Ureter (tissue), 1 donor: ENCODE measurements around the gene CAMTA1. TPM values are rescaled to one million over a fixed set of nuclear protein-coding genes. Genes with fewer than 3 reads are reported as not detected.

Experiments used
- DNase-seq: peaks from one replicate; pipeline ENCODE4 v3.0.0-alpha.2; 2020; ENCODE audit warnings: low spot score
- total RNA-seq: library from RNA; stranded (reverse); gene quantifications from one replicate; pipeline ENCODE4 v1.2.4, GENCODE V29; 2023
- donor health status: DM: yes; HTN: yes; CAD: no.

Gene CAMTA1
- total RNA-seq, 1 donor from 2014 or later: 88.1 TPM

DNA sequence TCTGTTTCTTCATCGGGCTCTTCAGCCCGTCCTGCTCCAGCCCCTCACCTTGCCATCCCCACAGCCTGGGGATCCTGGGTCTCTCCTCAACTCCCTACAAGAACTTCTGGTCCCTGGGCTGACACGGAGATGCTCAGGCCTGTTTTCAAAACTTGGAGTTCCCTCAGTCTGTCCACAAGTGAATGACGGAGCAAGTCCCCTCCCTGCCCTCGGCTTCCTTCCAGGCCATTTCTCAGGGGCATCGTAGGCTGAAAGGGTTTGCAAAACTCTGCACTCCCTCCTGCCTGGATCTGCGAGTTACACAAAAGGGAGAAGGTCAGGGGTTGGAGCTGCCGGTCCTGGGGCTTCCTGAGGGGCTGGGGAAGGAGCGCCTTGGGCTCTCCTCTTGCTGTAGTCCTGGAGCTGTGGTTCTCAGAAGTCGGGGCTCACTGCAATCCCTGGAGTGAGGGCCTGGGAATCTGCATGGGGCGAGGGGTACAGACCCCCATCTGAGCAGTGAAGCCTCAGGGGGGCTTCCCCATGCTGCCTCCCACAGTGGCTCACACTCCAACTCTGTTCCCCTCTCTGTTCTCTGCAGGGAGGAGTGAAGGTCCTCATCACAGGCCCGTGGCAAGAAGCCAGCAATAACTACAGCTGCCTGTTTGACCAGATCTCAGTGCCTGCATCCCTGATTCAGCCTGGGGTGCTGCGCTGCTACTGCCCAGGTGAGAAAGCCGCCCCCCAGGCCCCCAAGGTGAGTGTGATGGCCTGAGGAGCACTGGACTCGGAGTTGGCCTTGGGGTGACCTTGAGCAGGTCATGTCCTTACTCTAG is 885.3 kb downstream of the CAMTA1 start:
- DNase-seq: no peak

DNA sequence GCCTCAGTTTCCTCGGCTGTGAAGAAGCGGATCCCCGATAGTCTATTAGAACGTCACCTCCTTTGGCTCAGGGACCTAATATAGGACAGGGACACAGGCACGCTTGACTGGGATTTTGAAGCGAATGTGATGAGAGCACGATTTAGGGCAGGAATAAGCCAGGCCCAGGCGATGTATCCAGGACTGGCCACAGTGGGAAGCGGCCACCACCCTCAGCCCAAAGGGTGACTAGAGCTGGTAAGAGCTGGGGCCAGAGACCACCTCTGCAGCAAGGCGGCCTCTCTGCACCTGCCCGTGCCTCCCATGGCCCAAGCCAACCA is 885.9 kb downstream of the CAMTA1 start:
- no peak for DNase-seq

DNA sequence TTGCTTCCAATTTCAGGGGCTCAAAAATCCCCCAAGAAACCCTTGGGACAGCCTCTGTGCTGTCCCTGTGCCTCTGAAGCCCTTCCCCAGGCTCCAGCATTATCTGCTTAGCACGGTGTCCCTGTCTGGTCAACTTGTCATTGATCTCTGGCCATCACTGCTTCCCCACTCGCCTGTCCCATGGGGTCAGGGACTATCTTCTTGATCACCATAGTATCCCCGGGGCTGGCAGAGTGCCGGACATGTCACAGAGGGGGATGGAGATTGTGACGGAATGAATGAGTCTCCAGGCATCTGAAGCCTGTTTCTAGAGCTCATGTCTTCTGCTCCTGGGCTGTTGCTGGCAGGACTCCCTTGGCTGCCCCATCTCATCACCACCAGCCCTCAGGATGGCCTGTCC is 886.4 kb downstream of the CAMTA1 start:
- no peak for DNase-seq

- DNase-seq: no peak
Observed at GRCh38 chr1:7672864-7673263, 887.6 kb downstream of the CAMTA1 start.

DNA sequence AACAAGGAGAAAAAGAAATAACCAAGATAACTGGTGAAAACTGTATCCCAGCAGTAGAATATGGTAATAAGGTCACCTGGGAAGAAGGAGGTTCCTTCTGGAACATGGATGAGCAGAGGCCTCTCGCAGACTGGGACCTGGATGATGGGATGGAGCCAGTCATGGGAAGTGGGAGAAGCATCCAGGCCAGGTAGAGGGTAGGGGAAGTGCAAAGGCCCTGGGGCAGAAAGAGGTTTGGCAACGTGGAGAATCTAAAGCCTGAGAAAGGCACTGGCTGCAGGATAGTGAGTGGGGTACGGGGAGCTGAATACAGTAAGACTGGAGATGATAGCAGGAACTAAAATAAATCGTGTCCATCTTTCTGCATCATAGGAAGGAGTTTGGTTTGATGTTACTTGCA is 889.7 kb downstream of the CAMTA1 start:
- DNase-seq: no peak

- DNase-seq: no peak
Observed at GRCh38 chr1:7675431-7676273, 890.4 kb downstream of the CAMTA1 start.

DNA sequence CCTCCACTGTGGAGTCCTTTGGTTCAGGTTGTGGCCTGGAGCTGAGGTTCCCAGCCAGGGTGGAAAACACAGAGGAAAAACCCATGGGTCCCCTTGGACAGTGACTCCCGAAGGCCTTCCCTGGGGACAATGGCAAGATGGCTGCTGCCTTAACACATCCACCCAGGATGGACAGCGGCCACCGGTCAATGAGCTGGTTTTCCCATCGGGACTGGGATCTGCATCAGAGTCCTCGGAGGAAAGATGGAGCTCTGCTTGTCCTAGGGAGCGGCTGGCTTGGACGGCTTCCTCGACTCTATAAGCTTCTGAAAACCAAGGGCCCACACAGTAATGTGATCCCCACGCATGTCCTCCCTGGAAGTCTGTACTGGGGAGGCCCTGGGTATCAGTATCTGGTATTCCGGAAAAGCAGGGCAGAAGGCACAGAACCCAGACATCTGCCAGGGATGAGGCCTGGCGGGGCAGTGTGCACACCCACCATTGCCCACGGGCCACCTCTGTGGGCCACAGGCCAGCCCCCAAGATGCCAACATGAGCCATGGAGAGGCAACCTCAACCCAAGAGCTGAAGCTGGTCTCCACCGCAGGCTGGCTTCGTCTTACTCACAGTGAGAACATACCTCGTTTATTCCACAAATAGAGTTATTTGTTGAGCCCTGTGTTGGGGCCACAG is 891.2 kb downstream of the CAMTA1 start:
- DNase-seq: no peak

DNA sequence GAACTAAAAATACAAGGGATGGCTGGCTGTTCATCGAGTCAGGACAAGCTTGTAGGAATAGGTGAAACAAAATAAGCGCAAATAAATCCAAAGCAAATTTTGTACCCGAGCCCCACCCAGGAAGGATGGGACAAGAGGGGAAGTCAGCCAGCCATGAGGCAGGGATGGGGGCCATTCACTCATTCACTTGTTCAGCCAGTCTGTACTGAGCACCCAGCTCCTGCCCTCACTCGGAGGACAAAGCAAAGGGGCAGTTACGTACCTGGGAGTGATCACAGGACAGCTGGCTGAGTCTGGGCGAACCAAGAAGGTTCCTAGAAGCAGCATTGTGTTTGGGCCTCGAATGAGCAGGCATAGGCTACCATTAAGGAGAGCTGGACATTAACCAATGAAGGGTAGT is 891.9 kb downstream of the CAMTA1 start:
- DNase-seq: no peak

GRCh38 chr1:7677815-7678214 is 892.6 kb downstream of the CAMTA1 start:
- DNase-seq: no peak

DNA sequence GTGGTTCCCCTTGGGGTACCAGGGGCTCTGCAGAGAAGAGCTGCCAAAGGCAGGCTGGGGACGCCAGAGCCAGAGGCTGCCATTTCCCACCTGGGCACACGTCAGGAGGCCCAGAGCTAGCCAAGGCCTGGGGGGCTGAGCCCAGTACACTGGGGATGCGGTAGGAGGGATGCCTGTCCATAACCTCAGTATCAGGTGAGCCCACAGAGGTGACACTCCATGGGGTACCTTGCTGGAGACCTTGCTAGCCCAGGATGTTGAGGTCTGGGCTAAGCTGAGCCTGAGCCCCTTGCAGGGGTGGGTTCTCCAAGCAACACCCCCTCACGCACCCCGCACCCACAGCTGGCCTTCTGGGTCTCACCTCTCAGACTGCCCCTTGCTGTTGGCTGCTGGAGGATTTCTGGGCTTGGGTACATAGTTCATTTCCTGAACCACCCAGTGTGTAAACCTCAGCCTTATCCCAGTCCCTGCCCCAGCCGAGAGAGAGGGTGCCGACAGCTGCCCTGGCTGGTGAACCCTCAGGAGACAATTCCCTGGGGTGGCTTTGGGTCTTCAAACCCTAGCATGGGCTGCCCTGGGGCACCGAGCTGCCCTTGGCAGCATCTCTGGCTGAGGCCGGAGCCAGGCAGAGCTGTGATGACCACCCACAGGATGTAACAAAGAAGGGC is 893.4 kb downstream of the CAMTA1 start:
- no peak for DNase-seq

DNA sequence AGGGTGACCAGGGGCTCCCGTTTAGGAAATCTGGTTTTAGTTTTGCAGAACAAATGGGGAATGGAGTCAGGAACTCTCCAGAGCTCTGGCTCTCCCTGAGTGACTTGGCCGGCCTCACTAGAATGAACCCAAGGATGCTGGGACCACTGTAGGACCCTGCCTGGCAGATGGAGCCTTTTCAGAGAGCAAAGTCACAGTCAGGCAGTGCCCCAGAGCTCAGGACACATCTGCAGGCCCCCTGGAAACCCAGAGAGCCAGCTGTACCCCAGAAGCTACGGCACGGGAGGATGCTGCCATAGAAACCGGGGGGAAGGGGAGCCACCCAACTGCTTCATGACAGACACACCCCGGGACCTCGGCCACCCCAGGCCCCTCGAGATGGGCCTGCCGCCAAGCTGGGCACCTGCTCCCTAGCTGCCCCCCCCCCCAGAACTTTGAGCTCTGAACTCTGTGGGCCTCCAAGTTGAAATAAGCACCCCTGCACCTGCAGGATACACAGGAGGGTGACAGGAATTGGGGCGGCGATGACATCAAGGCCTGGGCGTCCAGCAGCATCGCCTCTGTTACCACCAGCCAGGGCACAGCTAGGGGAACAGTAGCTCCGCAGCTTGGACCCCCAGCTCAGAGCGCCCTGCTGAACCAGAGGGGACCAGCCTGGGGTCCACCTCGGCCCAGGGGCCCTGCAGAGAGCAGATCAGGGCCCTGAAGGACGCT is 894.1 kb downstream of the CAMTA1 start:
- no peak for DNase-seq

DNA sequence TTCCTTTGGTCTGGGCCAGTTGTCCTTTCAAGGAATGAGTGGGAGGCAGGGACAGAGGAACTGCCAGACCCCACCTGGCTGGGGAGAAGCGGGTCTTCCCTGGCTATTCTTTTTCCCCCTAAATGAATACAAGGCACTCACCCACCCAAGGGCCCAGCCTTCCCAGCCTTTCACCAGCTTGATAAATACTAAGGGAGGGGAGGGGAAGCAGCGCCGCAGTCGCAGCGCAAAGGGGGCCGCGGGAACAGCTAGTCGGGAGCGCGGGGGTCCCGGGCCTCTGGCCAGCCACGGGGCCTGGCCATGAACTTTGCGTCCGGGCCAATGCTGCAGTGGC is 894.6 kb downstream of the CAMTA1 start:
- DNase-seq: no peak

DNA sequence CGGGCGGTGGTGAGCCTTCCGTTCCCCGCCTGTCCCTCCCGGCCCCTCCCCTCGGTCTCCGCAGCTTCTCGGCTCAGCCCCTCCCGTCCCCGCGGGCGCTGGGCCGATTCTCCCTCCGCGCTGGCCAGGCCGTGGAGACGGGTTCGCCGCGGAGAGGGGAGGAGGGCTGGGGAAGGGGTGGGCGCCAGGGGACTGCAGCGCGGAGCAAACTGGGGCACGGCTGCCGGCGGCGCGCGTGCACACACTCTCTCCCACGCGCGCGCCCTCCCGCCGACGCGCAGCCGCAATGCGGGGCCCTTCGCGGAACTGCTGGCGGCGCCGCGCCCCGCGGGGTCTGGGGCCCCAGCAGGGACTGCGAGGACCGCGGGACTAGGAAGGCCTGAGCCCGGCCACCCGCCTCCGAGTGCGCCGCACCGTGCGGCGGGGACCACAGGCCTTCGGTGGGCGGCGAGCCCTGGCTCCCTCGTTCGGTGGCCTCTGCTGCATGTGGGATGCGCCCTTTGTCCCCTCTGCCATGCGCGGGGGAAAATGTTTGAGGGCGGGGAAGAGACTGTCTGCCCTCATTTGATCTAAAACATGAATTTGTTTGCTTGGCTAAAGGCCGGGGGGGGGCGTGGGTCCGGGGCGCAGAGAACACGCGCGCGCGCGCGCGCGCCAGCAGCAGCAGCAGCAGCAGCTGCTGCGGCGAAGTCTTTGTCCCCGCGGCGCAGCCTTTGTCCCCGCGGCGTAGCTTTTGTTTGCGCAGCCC is 895.1 kb downstream of the CAMTA1 start:
- no peak for DNase-seq

DNA sequence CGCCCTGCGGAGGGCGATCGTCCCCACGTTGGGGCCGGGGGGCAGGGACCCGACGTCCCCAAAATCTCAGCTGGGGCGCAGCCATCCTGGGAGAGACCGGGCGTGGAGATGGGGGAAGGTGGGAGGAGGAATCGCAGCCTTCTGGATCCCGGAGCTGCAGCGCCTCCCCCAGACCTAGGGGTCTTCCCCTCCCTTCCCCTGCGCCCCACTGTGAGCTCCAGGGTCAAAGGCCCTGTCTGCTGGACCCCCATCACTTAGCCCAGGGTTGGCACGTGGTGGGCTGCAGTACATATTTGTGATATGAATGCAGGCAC is 895.7 kb downstream of the CAMTA1 start:
- DNase-seq: no peak

DNA sequence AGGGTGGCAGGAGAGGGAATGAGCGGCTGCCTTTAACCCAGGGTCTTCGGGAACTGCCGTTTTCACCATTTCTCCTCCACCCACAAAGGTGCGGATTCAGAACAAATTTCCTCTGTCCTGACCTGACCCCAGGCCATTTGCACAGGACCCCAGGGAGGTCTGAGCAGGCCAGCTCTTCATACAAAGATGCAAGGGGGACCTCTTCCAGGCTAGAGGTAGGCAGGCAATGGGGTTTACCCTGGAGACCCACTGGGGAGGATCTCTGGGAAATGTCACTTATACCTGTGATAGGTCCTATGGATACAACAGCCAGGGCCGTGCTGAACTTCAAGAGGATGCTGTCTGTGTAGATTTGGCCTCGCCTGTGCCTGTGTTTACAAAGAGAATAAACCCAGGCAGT is 896.1 kb downstream of the CAMTA1 start:
- no peak for DNase-seq

DNA sequence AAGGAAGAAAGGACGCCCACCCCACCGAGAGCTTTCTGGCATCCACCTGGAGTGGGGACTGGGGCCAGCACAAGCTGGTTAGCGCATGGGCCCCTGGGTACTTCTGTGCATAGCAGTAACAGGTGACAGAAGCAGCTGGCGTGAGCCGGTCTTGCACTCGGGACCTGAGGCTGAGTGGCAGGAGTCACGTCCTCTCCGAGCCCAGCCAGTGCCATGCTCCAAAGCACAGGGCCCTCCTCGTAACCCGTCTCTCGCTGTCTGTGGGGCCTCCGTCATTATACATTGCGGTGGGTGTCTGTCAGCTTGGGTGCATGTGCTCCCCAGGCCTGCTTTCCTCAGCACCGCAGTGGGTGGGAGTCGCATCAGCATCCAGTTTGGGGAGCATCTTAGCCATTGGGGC is 898.3 kb downstream of the CAMTA1 start:
- DNase-seq: no peak

DNA sequence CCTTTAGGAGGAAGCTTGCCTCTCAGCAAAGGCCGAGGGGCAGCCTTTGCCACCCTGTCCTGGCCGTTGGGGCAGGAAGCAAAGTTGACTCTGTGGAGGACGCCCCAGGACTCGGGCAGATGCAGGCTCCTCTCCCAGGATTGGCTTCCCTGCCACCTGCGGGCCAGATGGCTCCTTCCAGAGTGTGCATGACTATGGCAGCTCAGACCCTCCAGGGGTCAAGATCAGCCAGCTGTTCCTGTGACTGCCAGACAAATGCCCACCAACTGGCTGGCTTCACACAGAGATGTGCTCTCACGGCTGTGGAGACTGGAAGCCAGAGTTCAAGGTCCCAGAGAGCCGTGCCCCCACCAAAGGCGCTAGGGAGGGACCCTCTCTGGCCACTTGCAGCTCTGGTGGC is 898.9 kb downstream of the CAMTA1 start:
- DNase-seq: no peak

DNA sequence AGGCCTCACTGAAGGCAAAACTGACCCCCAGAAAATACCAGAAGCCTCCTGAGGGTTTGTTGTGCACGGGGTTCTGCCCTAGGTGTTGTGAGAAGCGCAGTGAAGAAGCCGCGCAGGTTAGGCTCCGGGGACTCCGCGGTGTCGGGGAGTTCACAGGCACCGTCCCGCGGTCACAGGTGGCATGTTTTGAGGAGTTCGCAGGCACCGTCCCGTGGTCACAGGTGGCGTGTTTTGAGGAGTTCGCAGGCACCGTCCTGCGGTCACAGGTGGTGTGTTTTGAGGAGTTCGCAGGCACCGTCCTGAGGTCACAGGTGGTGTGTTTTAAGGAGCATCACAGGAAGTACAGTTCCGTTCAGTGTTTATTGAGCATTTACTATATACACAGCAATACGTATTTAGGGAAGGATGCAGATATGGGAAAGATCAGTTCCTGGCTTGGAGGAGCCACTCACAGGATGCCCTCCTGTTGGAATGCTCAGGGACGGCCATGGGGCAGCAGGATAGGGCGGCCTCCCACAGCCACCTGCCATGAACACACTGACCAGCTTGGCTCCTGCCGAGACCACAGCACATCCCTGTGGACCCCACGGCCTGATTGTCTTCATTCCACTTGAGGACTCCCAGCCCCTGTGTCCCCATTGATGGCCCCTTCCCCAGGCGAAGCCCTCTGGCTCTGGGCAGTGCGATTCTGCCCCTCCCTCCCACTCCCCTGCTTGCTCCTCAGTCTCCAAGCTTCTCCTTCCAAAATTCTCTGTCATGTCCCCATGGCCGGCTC is 899.8 kb downstream of the CAMTA1 start:
- no peak for DNase-seq

GRCh38 chr1:7686301-7686850 is 901.1 kb downstream of the CAMTA1 start:
- DNase-seq: no peak

DNA sequence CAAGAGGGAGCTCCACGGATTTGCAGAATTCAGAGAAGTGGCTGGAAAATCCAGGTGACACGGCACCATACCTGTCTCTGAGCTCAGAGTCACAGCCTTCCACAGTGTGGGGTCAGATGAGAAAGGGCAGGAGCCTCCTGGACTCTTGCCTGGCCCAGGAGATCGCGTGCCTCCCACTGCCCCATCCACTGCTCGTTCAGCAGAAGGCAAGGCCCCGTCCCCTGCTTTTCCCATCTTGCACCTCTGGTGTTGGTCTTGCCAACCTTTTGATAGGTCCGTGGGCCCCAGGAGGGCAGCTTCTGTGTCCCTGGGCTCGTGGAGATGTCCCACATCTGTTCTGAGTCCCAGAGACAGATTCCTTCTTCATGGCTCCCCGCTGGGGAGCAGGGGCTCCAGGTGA is 902.2 kb downstream of the CAMTA1 start:
- no peak for DNase-seq
